GM13977 (cell line): ENCODE data around the gene KLHL26.

Experiments
- DNase-seq: peaks from one replicate; pipeline ENCODE4 v3.0.0; 2012; ENCODE audit warnings: low spot score
- in situ Hi-C: fragments of 300-500 bp; cut with MboI; formaldehyde crosslinking; loops from one replicate; pipeline ENCODE4 v1.12.0; 2022; ENCODE audit warnings: low sequenced_read_pairs, low pct_unique_long_range_greater_than_20kb, mixed read lengths, inconsistent platforms; ENCODE audit not compliant: unreplicated experiment
- TF ChIP-seq, protein P1 (sequence below): IDR thresholded peaks from 2 replicates; pipeline ENCODE4 v1.5.1; 2012; ENCODE audit warnings: mild to moderate bottlenecking, control low read depth; ENCODE audit not compliant: insufficient read depth; ENCODE audit errors: extremely low read depth, missing control alignments

Gene KLHL26

DNA sequence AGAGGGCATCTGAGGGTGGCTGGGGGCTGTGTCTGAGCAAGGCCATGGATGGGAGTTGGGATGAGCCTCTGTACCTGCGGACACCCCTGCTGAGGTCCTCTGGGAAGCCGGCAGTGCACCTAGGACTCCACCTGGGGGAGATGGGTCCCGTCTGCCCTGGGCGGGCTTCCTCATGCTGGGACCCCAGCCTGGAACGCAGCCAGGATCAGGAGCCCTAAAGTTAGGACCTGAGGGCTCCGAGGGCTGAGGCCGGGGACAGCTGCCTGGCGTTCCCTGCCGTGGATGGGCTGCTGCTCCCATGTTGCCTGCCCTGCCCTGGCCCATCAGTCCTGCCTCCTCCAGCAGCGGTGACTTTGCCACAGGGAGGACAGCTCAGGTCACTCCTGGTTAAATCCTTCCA is 72.7 kb downstream of the KLHL26 start:
- TF ChIP-seq, protein P1, sequence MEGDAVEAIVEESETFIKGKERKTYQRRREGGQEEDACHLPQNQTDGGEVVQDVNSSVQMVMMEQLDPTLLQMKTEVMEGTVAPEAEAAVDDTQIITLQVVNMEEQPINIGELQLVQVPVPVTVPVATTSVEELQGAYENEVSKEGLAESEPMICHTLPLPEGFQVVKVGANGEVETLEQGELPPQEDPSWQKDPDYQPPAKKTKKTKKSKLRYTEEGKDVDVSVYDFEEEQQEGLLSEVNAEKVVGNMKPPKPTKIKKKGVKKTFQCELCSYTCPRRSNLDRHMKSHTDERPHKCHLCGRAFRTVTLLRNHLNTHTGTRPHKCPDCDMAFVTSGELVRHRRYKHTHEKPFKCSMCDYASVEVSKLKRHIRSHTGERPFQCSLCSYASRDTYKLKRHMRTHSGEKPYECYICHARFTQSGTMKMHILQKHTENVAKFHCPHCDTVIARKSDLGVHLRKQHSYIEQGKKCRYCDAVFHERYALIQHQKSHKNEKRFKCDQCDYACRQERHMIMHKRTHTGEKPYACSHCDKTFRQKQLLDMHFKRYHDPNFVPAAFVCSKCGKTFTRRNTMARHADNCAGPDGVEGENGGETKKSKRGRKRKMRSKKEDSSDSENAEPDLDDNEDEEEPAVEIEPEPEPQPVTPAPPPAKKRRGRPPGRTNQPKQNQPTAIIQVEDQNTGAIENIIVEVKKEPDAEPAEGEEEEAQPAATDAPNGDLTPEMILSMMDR = no peak
- in situ Hi-C loops = no loop called here
- DNase-seq = no peak

DNA sequence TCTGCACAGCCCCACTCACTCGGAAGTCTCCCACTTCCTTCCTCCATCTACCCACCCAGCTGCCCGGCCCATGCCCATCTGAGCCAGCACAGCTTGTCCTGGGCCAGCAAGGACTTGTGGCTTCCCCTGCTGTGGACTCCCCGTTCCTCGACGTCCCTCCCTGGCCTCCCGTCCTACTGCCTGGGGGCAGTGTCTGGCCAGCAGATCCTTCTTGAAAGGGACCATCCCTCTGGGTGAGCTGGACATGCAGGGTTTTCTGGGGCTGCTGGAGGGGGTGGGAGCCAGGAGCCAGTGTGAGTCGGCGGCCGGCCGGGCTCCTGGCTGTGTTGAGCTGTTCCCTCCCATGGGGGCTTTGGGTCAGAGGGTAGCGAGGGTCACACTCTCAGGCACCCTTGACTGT is 73.4 kb downstream of the KLHL26 start:
- TF ChIP-seq, protein P1 = no peak
- in situ Hi-C loops = no loop called here
- DNase-seq = no peak

DNA sequence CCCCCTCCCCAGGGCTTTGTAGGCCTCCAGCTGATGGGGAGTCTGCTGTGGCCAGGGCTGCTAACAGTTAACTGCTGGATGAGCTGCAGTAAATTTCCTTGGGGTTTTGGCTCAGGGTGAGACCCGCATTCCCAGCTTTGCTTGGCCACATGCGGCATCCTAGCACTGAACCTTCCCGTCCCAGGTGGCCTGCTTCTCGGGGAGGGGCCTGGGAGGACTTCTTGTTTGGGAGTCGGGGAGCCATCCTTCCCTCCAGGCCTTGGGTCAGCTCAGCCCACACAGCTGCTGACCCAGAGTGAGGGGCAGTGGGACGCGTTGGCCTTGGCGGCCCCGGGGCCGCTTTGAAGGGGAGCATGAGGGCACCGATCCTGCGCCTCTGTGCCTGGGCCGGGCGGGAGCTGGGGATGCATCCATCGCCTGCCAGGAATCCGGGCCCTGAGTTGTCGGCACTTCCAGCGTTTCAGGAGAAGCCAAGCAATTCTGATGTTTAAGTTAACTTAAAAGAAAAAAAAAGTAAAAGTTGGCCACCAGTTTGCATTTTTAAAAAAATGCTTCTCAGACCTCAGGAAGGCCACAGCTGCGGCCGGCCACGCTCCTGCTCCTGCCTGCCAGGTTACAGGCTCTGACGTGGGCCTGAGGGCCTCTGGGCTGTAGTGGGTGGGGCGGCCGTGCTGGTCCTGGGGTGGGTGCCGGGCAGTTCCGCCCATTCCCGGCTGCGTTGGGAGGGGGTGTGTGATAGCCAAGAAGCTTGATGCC is 74.3 kb downstream of the KLHL26 start:
- in situ Hi-C loops = no loop called here
- DNase-seq = no peak
- TF ChIP-seq, protein P1 = no peak

DNA sequence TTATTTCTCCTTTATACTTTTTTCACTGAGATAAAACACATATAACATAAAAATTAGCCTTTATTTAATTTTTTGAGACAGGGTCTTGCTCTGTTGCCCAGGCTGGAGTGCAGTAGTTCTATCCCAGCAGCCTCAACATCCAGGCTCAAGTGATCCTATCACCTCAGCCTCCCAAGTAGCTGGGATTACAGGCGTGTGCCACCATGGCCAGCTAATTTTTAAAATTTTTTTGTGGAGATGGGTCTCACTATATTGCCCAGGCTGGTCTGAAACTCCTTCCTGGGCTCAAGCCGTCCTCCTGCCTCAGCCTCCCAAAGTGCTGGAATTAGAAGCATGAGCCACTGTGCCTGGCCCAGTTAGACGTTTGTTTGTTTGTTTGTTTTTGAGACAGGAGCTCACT is 75.1 kb downstream of the KLHL26 start:
- no peak for DNase-seq
- in situ Hi-C loops = no loop called here
- TF ChIP-seq, protein P1 = no peak

DNA sequence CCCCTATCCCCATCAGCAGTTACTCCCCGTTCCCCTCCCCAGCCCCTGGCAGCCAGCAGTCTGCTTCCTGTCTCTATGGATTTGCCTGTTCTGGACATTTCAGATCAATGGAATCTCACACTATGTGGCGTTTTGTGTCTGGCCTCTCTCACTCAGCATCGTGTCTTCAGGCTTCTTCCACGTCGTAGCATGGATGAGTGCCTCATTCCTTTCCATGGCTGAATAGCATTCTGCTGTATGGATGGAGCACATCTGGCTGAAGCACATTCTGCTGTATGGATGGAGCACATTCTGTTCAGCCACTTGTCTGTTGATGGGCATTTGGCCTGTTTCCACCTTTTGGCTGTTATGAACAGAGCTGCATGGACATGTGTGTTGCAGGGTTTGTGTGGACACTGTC is 76.2 kb downstream of the KLHL26 start:
- DNase-seq = no peak
- in situ Hi-C loops = no loop called here
- TF ChIP-seq, protein P1 = no peak

DNA sequence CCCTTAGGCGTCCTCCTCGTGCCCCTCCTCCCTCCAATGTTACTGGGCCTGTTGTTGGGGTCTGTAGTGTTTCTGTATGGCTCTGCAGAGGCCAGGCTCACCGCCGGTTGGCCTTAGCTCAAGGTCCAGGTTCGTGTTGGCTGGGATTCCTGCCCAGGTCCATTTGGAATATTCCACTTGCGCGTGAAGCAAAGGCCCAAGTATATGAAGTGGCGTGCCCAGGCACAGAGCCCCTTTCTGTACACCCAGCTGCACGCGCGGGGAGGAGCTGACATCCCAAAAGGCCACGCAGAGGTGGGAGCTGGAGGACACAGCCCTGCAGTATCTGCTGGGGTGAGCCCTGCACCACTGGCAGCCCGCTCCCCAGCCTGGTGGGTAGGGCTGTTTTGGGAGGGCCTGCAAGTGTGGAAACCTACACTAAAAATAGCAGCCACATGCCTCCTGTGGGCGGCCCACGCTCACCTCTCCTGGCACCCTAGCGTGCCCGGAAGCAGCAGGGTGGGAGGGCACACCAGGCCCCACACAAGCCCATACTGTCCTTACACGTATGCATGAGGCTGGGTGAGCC is 76.8 kb downstream of the KLHL26 start:
- DNase-seq = no peak
- TF ChIP-seq, protein P1 = no peak
- in situ Hi-C loops = no loop called here

DNA sequence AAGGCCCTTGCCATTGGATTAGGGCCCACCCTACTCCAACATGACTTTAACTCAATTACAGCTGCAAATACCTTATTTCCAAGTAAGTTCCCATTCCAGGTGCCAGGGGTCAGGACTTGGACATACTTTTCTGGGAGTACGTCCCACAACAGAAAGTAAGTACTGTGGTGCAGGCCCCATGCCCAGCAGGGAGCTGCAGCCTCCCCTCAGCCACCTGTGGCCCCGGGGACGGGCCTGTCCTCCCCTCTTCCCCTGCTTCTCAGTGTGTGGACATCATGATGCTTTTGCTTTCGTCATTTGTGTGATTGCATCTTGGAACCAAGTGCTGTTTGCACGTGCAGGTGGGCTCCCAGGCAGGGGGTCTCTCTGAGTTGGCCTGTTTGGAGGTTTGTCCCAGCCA is 78.6 kb downstream of the KLHL26 start:
- TF ChIP-seq, protein P1 = no peak
- no peak for DNase-seq
- in situ Hi-C loops = no loop called here
